ENCODE data around the gene TTLL11. TPM values are rescaled to one million over a fixed set of nuclear protein-coding genes. Genes with fewer than 3 reads are reported as not detected.
A peak's percentile ranks its signal among the peaks of the same experiment; 100 is the strongest.

The TTLL11 gene
- total and polyA plus RNA-seq, 3 experiments from 2014 or later: 4.0 to 6.2 (median 4.5) TPM

- no peaks in the 10 kb centered on the region for H3K36me3 ChIP-seq (ENCODE audit: insufficient read depth, low read length)
- no peaks in the 10 kb centered on the region for H3K27me3 ChIP-seq (ENCODE audit: insufficient read depth, low read length, poor library complexity, severe bottlenecking)
- H3K27ac Mint-ChIP-seq: no peak overlapping the region
- H3K4me1 Mint-ChIP-seq: no peaks in the 10 kb centered on the region
- no peak for DNase-seq
- POLR2A ChIA-PET: no interaction called here
- H3K27ac ChIP-seq (ENCODE audit: low read depth, low read length): no peak overlapping the region
- H3K9me3 ChIP-seq (ENCODE audit: low read length): no peaks in the 10 kb centered on the region
- H3K4me3 ChIP-seq (ENCODE audit: low read length): no peak overlapping the region
- no peak overlapping the region for H3K4me3 Mint-ChIP-seq
- H3K9me3 Mint-ChIP-seq: no peaks in the 10 kb centered on the region
- peaks cover 0 to 2% (median 1%) of the 10 kb centered on the region in 3 donors for H3K36me3 Mint-ChIP-seq
- peaks cover 0 to 1% of the 10 kb centered on the region in 2 donors for H3K27me3 Mint-ChIP-seq
- H3K4me1 ChIP-seq (ENCODE audit: insufficient read depth, low read length): no peaks in the 10 kb centered on the region
- CTCF ChIA-PET: no interaction called here
Observed at GRCh38 chr9:121865884-121866283, 227.2 kb downstream of the TTLL11 start.

DNA sequence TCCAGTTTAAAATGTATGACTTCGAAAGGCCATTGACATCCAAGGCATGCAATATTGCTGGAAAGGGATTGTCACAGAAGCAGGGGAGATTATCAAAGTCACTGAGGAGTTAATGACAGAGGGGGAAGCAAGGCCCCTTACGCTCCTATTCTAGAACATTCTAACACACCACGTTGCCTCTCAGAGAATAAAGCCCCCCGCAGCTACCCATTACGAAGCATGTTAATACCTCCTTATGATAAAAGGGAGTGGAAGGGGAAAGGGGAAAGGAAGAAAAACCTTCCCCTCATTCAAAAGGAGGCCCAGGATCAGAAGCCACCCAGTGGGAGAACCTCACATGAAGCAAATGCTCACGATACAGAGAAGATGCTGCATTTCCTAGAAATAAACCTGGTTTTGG, 228.0 kb downstream of the TTLL11 start:
- no peaks in the 10 kb centered on the region for H3K4me1 ChIP-seq (ENCODE audit: insufficient read depth, low read length)
- Mint-ChIP-seq H3K36me3 (peaks cover 0 to 2% (median 1%) of the 10 kb centered on the region in 3 donors), H3K9me3 (no peaks in the 10 kb centered on the region), H3K4me1 (no peaks in the 10 kb centered on the region), H3K27me3 (peaks cover 0 to 1% of the 10 kb centered on the region in 2 donors), H3K27ac (no peak overlapping the region), H3K4me3 (peak overlapping the region in 1 of 7 donors; percentile 54)
- H3K36me3 ChIP-seq (ENCODE audit: insufficient read depth, low read length): no peaks in the 10 kb centered on the region
- ChIA-PET POLR2A (no interaction called here), CTCF (no interaction called here)
- H3K27me3 ChIP-seq (ENCODE audit: insufficient read depth, low read length, poor library complexity, severe bottlenecking): no peaks in the 10 kb centered on the region
- H3K4me3 ChIP-seq (ENCODE audit: low read length): no peak overlapping the region
- no peak overlapping the region for H3K27ac ChIP-seq (ENCODE audit: low read depth, low read length)
- H3K9me3 ChIP-seq (ENCODE audit: low read length): no peaks in the 10 kb centered on the region
- no peak for DNase-seq

- no peaks in the 10 kb centered on the region for H3K4me1 ChIP-seq (ENCODE audit: insufficient read depth, low read length)
- Mint-ChIP-seq H3K4me1 (no peaks in the 10 kb centered on the region), H3K4me3 (no peak overlapping the region), H3K27ac (no peak overlapping the region), H3K36me3 (peaks cover 0 to 1% (median 0%) of the 10 kb centered on the region in 3 donors), H3K27me3 (peaks cover 0 to 1% of the 10 kb centered on the region in 2 donors), H3K9me3 (no peaks in the 10 kb centered on the region)
- no peaks in the 10 kb centered on the region for H3K9me3 ChIP-seq (ENCODE audit: low read length)
- no peaks in the 10 kb centered on the region for H3K27me3 ChIP-seq (ENCODE audit: insufficient read depth, low read length, poor library complexity, severe bottlenecking)
- H3K4me3 ChIP-seq (ENCODE audit: low read length): no peak overlapping the region
- ChIA-PET POLR2A (no interaction called here), CTCF (no interaction called here)
- H3K36me3 ChIP-seq (ENCODE audit: insufficient read depth, low read length): no peaks in the 10 kb centered on the region
- no peak overlapping the region for H3K27ac ChIP-seq (ENCODE audit: low read depth, low read length)
- no peak for DNase-seq
Observed at GRCh38 chr9:121863955-121864354, 229.2 kb downstream of the TTLL11 start.

GRCh38 chr9:121862371-121863332, 230.5 kb downstream of the TTLL11 start:
- peaks cover 0 to 1% of the 10 kb centered on the region in 2 donors for H3K27me3 Mint-ChIP-seq
- CTCF ChIA-PET: no interaction called here
- H3K27ac ChIP-seq (ENCODE audit: low read depth, low read length): no peak overlapping the region
- no peak overlapping the region for H3K4me3 Mint-ChIP-seq
- no peaks in the 10 kb centered on the region for H3K36me3 ChIP-seq (ENCODE audit: insufficient read depth, low read length)
- no peak overlapping the region for H3K4me3 ChIP-seq (ENCODE audit: low read length)
- DNase-seq: no peak
- H3K9me3 Mint-ChIP-seq: no peaks in the 10 kb centered on the region
- H3K4me1 ChIP-seq (ENCODE audit: insufficient read depth, low read length): no peaks in the 10 kb centered on the region
- POLR2A ChIA-PET: no interaction called here
- H3K36me3 Mint-ChIP-seq: peaks cover 0 to 1% (median 0%) of the 10 kb centered on the region in 3 donors
- no peaks in the 10 kb centered on the region for H3K4me1 Mint-ChIP-seq
- H3K27ac Mint-ChIP-seq: no peak overlapping the region
- H3K27me3 ChIP-seq (ENCODE audit: insufficient read depth, low read length, poor library complexity, severe bottlenecking): no peaks in the 10 kb centered on the region
- H3K9me3 ChIP-seq (ENCODE audit: low read length): no peaks in the 10 kb centered on the region

- Histone ChIP-seq H3K27me3 (ENCODE audit: insufficient read depth, low read length, poor library complexity, severe bottlenecking) (no peaks in the 10 kb centered on the region), H3K4me3 (ENCODE audit: low read length) (no peak overlapping the region), H3K4me1 (ENCODE audit: insufficient read depth, low read length) (no peaks in the 10 kb centered on the region), H3K9me3 (ENCODE audit: low read length) (no peaks in the 10 kb centered on the region), H3K36me3 (ENCODE audit: insufficient read depth, low read length) (no peaks in the 10 kb centered on the region), H3K27ac (ENCODE audit: low read depth, low read length) (no peak overlapping the region)
- Mint-ChIP-seq H3K9me3 (no peaks in the 10 kb centered on the region), H3K4me1 (no peaks in the 10 kb centered on the region), H3K36me3 (peaks cover 0 to 1% (median 0%) of the 10 kb centered on the region in 3 donors), H3K27ac (peak overlapping the region in 1 of 8 donors; percentile 38), H3K27me3 (no peaks in the 10 kb centered on the region), H3K4me3 (no peak overlapping the region)
- POLR2A ChIA-PET: no interaction called here
- DNase-seq: no peak
- CTCF ChIA-PET: no interaction called here
Observed at GRCh38 chr9:121861501-121862180, 231.5 kb downstream of the TTLL11 start.

DNA sequence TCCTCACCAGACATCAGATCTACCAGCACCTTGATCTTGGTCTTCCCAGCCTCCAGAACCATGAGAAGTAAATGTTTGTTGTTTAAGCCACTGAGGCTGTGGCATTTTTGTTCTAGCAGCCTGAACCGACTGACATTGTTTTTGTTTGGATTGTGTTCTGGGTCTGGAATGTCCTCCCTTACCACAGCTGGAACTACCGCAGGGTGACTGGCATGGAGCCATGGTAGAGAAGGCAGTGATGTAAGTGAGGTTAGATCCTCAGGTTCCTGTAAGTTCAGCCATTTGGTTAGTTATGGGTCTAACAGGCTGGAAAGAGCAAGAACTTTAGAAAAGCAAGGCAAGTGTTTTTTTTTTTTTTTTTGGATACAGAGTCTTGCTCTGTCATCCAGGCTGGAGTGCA, 232.4 kb downstream of the TTLL11 start:
- Histone ChIP-seq H3K9me3 (ENCODE audit: low read length) (no peaks in the 10 kb centered on the region), H3K36me3 (ENCODE audit: insufficient read depth, low read length) (no peaks in the 10 kb centered on the region), H3K4me3 (ENCODE audit: low read length) (no peak overlapping the region), H3K27ac (ENCODE audit: low read depth, low read length) (no peak overlapping the region), H3K27me3 (ENCODE audit: insufficient read depth, low read length, poor library complexity, severe bottlenecking) (no peaks in the 10 kb centered on the region), H3K4me1 (ENCODE audit: insufficient read depth, low read length) (no peaks in the 10 kb centered on the region)
- H3K9me3 Mint-ChIP-seq: no peaks in the 10 kb centered on the region
- no peaks in the 10 kb centered on the region for H3K27me3 Mint-ChIP-seq
- peak overlapping the region in 1 of 8 donors; percentile 43 for H3K27ac Mint-ChIP-seq
- H3K36me3 Mint-ChIP-seq: no peaks in the 10 kb centered on the region
- H3K4me3 Mint-ChIP-seq: peak overlapping the region in 1 of 7 donors; percentile 27
- DNase-seq: no peak
- CTCF ChIA-PET: no interaction called here
- POLR2A ChIA-PET: no interaction called here
- no peaks in the 10 kb centered on the region for H3K4me1 Mint-ChIP-seq

DNA sequence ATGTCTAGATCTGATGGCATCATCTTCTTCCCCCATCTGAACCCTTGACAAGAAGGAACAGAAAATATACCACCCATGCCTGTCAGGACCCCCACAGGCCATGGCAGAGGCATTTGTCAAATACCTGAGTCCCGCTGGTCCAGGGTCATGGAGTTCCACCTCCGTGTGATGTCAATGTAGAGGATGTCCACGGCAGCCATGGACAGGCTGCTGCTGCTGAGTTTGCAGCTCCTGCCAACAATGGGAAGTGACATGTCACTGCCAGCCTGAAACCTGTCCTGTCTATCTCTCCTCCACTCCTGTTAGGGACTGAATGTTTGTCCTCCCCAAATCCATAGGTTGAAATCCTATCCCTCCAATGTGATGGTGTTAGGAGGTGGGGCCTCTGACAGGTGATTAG, 232.9 kb downstream of the TTLL11 start:
- no peak overlapping the region for H3K4me3 ChIP-seq (ENCODE audit: low read length)
- peak overlapping the region in 2 of 8 donors; percentile 2 to 43 for H3K27ac Mint-ChIP-seq
- no peaks in the 10 kb centered on the region for H3K4me1 ChIP-seq (ENCODE audit: insufficient read depth, low read length)
- no peaks in the 10 kb centered on the region for H3K4me1 Mint-ChIP-seq
- no peaks in the 10 kb centered on the region for H3K9me3 ChIP-seq (ENCODE audit: low read length)
- no peak for DNase-seq
- CTCF ChIA-PET: no interaction called here
- H3K27ac ChIP-seq (ENCODE audit: low read depth, low read length): no peak overlapping the region
- H3K36me3 Mint-ChIP-seq: no peaks in the 10 kb centered on the region
- H3K9me3 Mint-ChIP-seq: no peaks in the 10 kb centered on the region
- H3K36me3 ChIP-seq (ENCODE audit: insufficient read depth, low read length): no peaks in the 10 kb centered on the region
- H3K4me3 Mint-ChIP-seq: no peak overlapping the region
- POLR2A ChIA-PET: no interaction called here
- H3K27me3 ChIP-seq (ENCODE audit: insufficient read depth, low read length, poor library complexity, severe bottlenecking): no peaks in the 10 kb centered on the region
- no peaks in the 10 kb centered on the region for H3K27me3 Mint-ChIP-seq

DNA sequence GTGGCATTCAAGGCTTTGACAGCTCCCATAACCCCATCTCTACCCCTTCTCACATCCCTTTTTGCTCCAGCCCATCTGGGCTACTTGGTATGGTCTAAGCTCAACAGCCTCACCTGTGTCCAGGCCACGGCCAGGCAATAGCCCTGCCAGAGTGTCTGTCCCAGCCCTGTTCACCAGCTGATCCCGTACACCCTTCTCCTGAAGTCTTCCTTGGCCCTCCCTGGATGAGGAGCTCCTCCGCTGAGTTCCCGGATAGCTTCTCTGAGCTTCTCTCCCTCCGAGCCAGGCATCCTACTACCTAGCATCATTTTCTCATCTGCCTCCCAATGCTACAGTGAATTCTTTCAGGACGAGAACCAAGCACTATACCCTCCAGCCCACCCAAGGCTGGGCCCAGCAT, 233.5 kb downstream of the TTLL11 start:
- POLR2A ChIA-PET: no interaction called here
- no peak for DNase-seq
- H3K4me1 ChIP-seq (ENCODE audit: insufficient read depth, low read length): no peaks in the 10 kb centered on the region
- CTCF ChIA-PET: no interaction called here
- H3K36me3 ChIP-seq (ENCODE audit: insufficient read depth, low read length): no peaks in the 10 kb centered on the region
- Mint-ChIP-seq H3K4me1 (no peaks in the 10 kb centered on the region), H3K9me3 (no peaks in the 10 kb centered on the region), H3K4me3 (peak overlapping the region in 1 of 7 donors; percentile 39), H3K36me3 (no peaks in the 10 kb centered on the region), H3K27me3 (no peaks in the 10 kb centered on the region), H3K27ac (peak overlapping the region in 3 of 8 donors; percentile 0 to 33 (median 12))
- H3K27me3 ChIP-seq (ENCODE audit: insufficient read depth, low read length, poor library complexity, severe bottlenecking): no peaks in the 10 kb centered on the region
- no peaks in the 10 kb centered on the region for H3K9me3 ChIP-seq (ENCODE audit: low read length)
- no peak overlapping the region for H3K27ac ChIP-seq (ENCODE audit: low read depth, low read length)
- no peak overlapping the region for H3K4me3 ChIP-seq (ENCODE audit: low read length)
